SH-SY5Y (cell line): ENCODE results near the gene NEDD4L.

ENCODE experiments used
- GATA2 ChIP-seq: IDR thresholded peaks from 2 replicates; pipeline ENCODE4 v1.6.1; 2011; ENCODE audit warnings: mild to moderate bottlenecking, low read depth, low read length
- GATA3 ChIP-seq: IDR thresholded peaks from 2 replicates; pipeline ENCODE4 v1.6.1; 2011; ENCODE audit warnings: low read depth, mild to moderate bottlenecking, low read length, moderate library complexity

DNA sequence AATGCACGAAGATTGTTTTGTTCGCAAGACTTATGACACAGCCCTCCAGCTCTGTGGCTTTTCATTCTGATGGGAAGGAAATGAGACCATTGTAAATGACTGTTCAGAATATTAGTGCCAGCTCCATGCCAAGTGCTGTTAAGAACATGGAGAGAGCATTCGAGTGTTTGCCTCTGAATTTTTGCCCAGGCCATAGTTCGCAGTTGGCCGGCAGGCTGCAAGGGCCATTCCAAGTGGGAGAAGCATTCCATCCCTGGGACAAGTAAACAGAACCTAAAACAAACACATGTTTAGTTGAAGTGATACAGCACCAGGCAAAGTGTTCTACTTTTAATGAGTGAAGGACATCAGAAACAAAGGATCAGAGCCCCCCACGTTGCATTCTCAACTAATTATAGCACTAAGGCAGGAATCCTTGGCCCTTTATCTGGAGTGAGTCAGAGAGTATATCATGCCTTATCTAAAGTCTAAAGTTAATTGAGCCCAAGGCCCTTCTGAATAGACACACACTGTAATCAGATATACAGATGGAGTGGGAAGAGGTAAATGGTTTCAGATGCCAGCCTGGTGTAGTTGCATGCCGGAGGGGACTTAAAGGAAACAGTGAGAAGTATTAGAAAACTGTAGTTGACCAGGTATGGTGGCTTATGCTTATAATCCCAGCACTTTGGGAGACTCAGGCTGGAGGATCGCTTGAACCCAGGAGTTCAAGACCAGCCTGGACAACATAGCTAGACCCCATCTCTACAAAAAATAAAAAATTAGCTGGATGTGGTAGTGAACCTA is 53.3 kb downstream of the NEDD4L start:
- peak; percentile 82; the same call in 1 of the 2 replicates for TF ChIP-seq GATA3
- TF ChIP-seq GATA2, result peak; percentile 87
